GM12878 (cell line): ENCODE results near the gene DIP2C. TPM values are rescaled to one million over a fixed set of nuclear protein-coding genes. Genes with fewer than 3 reads are reported as not detected.

ENCODE experiments used
- ATAC-seq: fragments of 200-7000 bp; cut with Tn5 transposase; 3 replicates; pipeline ENCODE4 v1.9.1; 2020; ENCODE audit warnings: mild to moderate bottlenecking, moderate library complexity
- BruUV-seq: library from RNA; stranded (reverse); fragments of 400-500 nt; replicated peaks from 2 replicates; lab custom pipeline; 2021; lab: Mats Ljungman, UMichigan
- CTCF ChIA-PET: fragments of 300-600 bp; sonication (Branson Sonifier 250); formaldehyde crosslinking; extraction: SDS; loops from one replicate; lab custom pipeline; 2021; ENCODE audit warnings: inconsistent platforms; lab: Yijun Ruan, JAX
- POLR2A ChIA-PET: fragments of 350-600 bp; formaldehyde crosslinking; extraction: SDS; loops from one replicate; lab custom pipeline; 2021; ENCODE audit warnings: inconsistent platforms; lab: Charles Lee
- RAD21 ChIA-PET: fragments of 300-600 bp; sonication (Branson Sonifier 250); formaldehyde crosslinking; loops from one replicate; lab custom pipeline; 2023; ENCODE audit warnings: antibody characterized with exemption; ENCODE audit not compliant: unreplicated experiment; lab: Charles Lee
- SMC1A ChIA-PET: fragments of 300-600 bp; sonication (Branson Sonifier 250); formaldehyde crosslinking; loops from one replicate; lab custom pipeline; 2023; ENCODE audit not compliant: unreplicated experiment, uncharacterized antibody; lab: Charles Lee
- DNase-seq: peaks from one replicate; pipeline ENCODE4 v3.0.0-alpha.2; 2011; ENCODE audit warnings: low read depth, low spot score
- FAIRE-seq: peaks from 3 replicates; lab custom pipeline; 2011; peaks lifted over from hg19 to GRCh38; lab: Jason Lieb, UNC
- H2AFZ ChIP-seq: 2 replicates; pipeline ENCODE4 v1.6.0; 2011; ENCODE audit warnings: low read depth, low read length, control low read depth; ENCODE audit not compliant: control insufficient read depth
- H3K27ac ChIP-seq: 2 replicates; pipeline ENCODE4 v1.5.1; 2011; ENCODE audit warnings: control low read depth; ENCODE audit not compliant: control insufficient read depth, insufficient read depth
- H3K27me3 ChIP-seq, 2 experiments: replicated peaks in 1 of 2; 2 replicates each; pipeline versions ENCODE4 v1.6.0 to v1.6.1; 2011; ENCODE audit warnings: low read length in 1 of 2; ENCODE audit not compliant: control insufficient read depth in 2 of 2, insufficient read depth in 2 of 2
- H3K36me3 ChIP-seq, 2 experiments: 2 replicates each; pipeline ENCODE4 v1.5.1; 2011; ENCODE audit warnings: low read length in 1 of 2; ENCODE audit not compliant: control insufficient read depth in 2 of 2, insufficient read depth in 2 of 2
- H3K4me1 ChIP-seq: 2 replicates; pipeline ENCODE4 v1.6.1; 2011; ENCODE audit warnings: mild to moderate bottlenecking, low read length, moderate library complexity, mixed read lengths; ENCODE audit not compliant: control insufficient read depth, insufficient read depth
- H3K4me2 ChIP-seq: 2 replicates; pipeline ENCODE4 v1.6.0; 2011; ENCODE audit warnings: control low read depth; ENCODE audit not compliant: control insufficient read depth, insufficient read depth
- H3K4me3 ChIP-seq: fragments of 200-600 bp; sonication (generic); 2 replicates; pipeline ENCODE4 v1.5.1; 2016
- H3K79me2 ChIP-seq: 2 replicates; pipeline ENCODE4 v1.6.0; 2011; ENCODE audit warnings: low read length; ENCODE audit not compliant: control insufficient read depth, insufficient read depth
- H3K9ac ChIP-seq: 2 replicates; pipeline ENCODE4 v1.8.0; 2011; ENCODE audit warnings: low read length, control low read depth, mixed read lengths; ENCODE audit not compliant: control insufficient read depth, insufficient read depth
- H3K9me3 ChIP-seq: replicated peaks from 3 replicates; pipeline ENCODE4 v1.5.1; 2011; ENCODE audit warnings: mild to moderate bottlenecking, low read length; ENCODE audit not compliant: control insufficient read depth, insufficient read depth
- H4K20me1 ChIP-seq: 2 replicates; pipeline ENCODE4 v1.6.0; 2011; ENCODE audit not compliant: control insufficient read depth, insufficient read depth
- BACH1 ChIP-seq: fragments of 450-650 bp; IDR thresholded peaks from 2 replicates; pipeline ENCODE4 v1.6.1; 2017; ENCODE audit warnings: mild to moderate bottlenecking, borderline replicate concordance
- BCL11A ChIP-seq: IDR thresholded peaks from 2 replicates; pipeline ENCODE4 v1.6.1; 2011; ENCODE audit warnings: low read depth, low read length
- CEBPZ ChIP-seq: fragments of 150-350 bp; IDR thresholded peaks from 2 replicates; pipeline ENCODE4 v1.6.1; 2016; ENCODE audit warnings: low read depth, low read length
- PKNOX1 ChIP-seq: fragments of 450-650 bp; IDR thresholded peaks from 2 replicates; pipeline ENCODE4 v1.6.1; 2016; ENCODE audit warnings: mild to moderate bottlenecking
- TBL1XR1 ChIP-seq: IDR thresholded peaks from 2 replicates; pipeline ENCODE4 v1.6.1; 2012; ENCODE audit warnings: low read depth, low read length, improper control_type of control experiment
- ZBED1 ChIP-seq: IDR thresholded peaks from 2 replicates; pipeline ENCODE4 v1.6.1; 2016; ENCODE audit warnings: borderline replicate concordance
- WGBS: methylation state at CpG from one replicate; pipeline ENCODE4 v1.1.6; 2016; ENCODE audit warnings: low lambda C conversion rate; ENCODE audit not compliant: insufficient replicate concordance, insufficient coverage; ENCODE audit errors: missing lambda C conversion rate; 5-methylcytosine and 5-hydroxymethylcytosine counted together
- in situ Hi-C: fragments of 300-500 bp; cut with MboI; formaldehyde crosslinking; loops from 9 replicates; pipeline ENCODE4 v1.14.3; 2018; ENCODE audit warnings: mixed read lengths
- intact Hi-C: fragments of 100-400 bp; cut with micrococcal nuclease; formaldehyde crosslinking; loops from one replicate; pipeline ENCODE4 v1.14.2; 2022; ENCODE audit not compliant: unreplicated experiment
- polyA plus RNA-seq, 11 experiments: library from polyadenylated mRNA; depleted of rRNA in 4 of 11; unstranded in 6 of 11; stranded (reverse) in 5 of 11; fragments of >200 nt; fragmentation: Nextera tagmentation in 4 of 11; fragmentation: Illumina TruSeq in 1 of 11; extraction: Ambion mirVana in 4 of 11; extraction: Trizol in 1 of 11; gene quantifications; 1 replicate in 1 of 11; 2 replicates in 10 of 11; pipeline versions ENCODE4 v1.2.1 to v1.2.3, GENCODE V29; 2011 to 2016; ENCODE audit warnings: inconsistent platforms in 2 of 11, missing spikeins in 2 of 11, low read depth in 1 of 11
- total RNA-seq, 4 experiments: library from RNA; depleted of rRNA in 3 of 4; stranded (reverse); fragments of >200 nt in 3 of 4; fragmentation: Illumina TruSeq in 1 of 4; extraction: Trizol in 1 of 4; gene quantifications; 2 replicates each; pipeline versions ENCODE4 v1.2.1 to v1.2.3, GENCODE V29; 2013 to 2021

The DIP2C gene
- total and polyA plus RNA-seq, 10 of the 15 experiments (the other 5 are each of a cell fraction or from before 2014, with no cell fraction given) = 0.01 to 0.10 (median 0.06) TPM

- POLR2A ChIA-PET = no interaction called here
- no peak overlapping the region for H2AFZ ChIP-seq
- H3K4me2 ChIP-seq = no peak overlapping the region
- RAD21 ChIA-PET = no interaction called here
- H3K79me2 ChIP-seq = no peaks in the 10 kb centered on the region
- no peaks in the 10 kb centered on the region for H3K36me3 ChIP-seq
- DNase-seq = no peak
- in situ Hi-C loops = no loop called here
- H4K20me1 ChIP-seq = no peaks in the 10 kb centered on the region
- H3K9me3 ChIP-seq = no peaks in the 10 kb centered on the region
- 55% methylated on average over 6 of the region's 6 CpGs for WGBS
- intact Hi-C loops = no loop called here
- H3K27me3 ChIP-seq = no peaks in the 10 kb centered on the region; a peak in 1 of 4 replicates
- CTCF ChIA-PET = no interaction called here
- FAIRE-seq = no peak
- H3K4me3 ChIP-seq = no peak overlapping the region
- BruUV-seq = no TSS peak
- SMC1A ChIA-PET = no interaction called here
- ATAC-seq = no peak
- no peak overlapping the region for H3K27ac ChIP-seq
- H3K9ac ChIP-seq = no peak overlapping the region
- TF ChIP-seq TBL1XR1 (no peak), BCL11A (no peak), ZBED1 (no peak), PKNOX1 (no peak), BACH1 (no peak), CEBPZ (no peak)
- no peaks in the 10 kb centered on the region for H3K4me1 ChIP-seq
These were observed 108.7 kb downstream of the DIP2C start for GRCh38 chr10:580778-581177.
